Karpas-422 (cell line): Measurements from ENCODE around the gene IRF7. TPM values are rescaled to one million over a fixed set of nuclear protein-coding genes. Genes with fewer than 3 reads are reported as not detected.

Source experiments
- DNase-seq: peaks from one replicate; pipeline ENCODE4 v3.0.0-alpha.2; 2015
- H2AFZ ChIP-seq: fragments of 200-600 bp; sonication (generic); 2 replicates; pipeline ENCODE4 v1.6.1; 2014; ENCODE audit warnings: antibody characterized with exemption, low read length, mixed read lengths
- H3K27ac ChIP-seq: fragments of 200-600 bp; sonication (generic); 2 replicates; pipeline ENCODE4 v1.5.1; 2014; ENCODE audit warnings: mild to moderate bottlenecking, low read length, moderate library complexity
- H3K27me3 ChIP-seq: fragments of 200-600 bp; sonication (generic); 2 replicates; pipeline ENCODE4 v1.6.1; 2014; ENCODE audit warnings: low read length, mixed read lengths
- H3K36me3 ChIP-seq: fragments of 200-600 bp; sonication (generic); 2 replicates; pipeline ENCODE4 v1.6.1; 2014; ENCODE audit warnings: low read length, mixed read lengths; ENCODE audit not compliant: insufficient read depth
- H3K4me1 ChIP-seq: fragments of 200-600 bp; sonication (generic); 2 replicates; pipeline ENCODE4 v1.6.1; 2014; ENCODE audit warnings: mild to moderate bottlenecking, low read length, mixed read lengths
- H3K4me2 ChIP-seq: fragments of 200-600 bp; sonication (generic); 2 replicates; pipeline ENCODE4 v1.6.1; 2014; ENCODE audit warnings: low read length, low read depth, mild to moderate bottlenecking; ENCODE audit not compliant: poor library complexity, severe bottlenecking
- H3K4me3 ChIP-seq: fragments of 200-600 bp; sonication (generic); 2 replicates; pipeline ENCODE4 v1.5.1; 2014; ENCODE audit warnings: mild to moderate bottlenecking, antibody characterized with exemption, low read length, mixed read lengths
- H3K79me2 ChIP-seq: fragments of 200-600 bp; sonication (generic); 2 replicates; pipeline ENCODE4 v1.6.1; 2014; ENCODE audit warnings: mild to moderate bottlenecking, low read length, mixed read lengths
- H3K9ac ChIP-seq: fragments of 200-600 bp; sonication (generic); 2 replicates; pipeline ENCODE4 v1.6.0; 2014; ENCODE audit warnings: low read length
- H3K9me2 ChIP-seq: fragments of 200-600 bp; sonication (generic), shearing (Covaris generic); replicated peaks from 2 replicates; pipeline ENCODE4 v1.6.0; 2014; ENCODE audit warnings: mild to moderate bottlenecking, low read length, moderate library complexity; ENCODE audit not compliant: insufficient read depth
- H3K9me3 ChIP-seq: fragments of 300-700, 200-600 bp; sonication (generic); 2 replicates; pipeline ENCODE4 v1.6.1; 2014; ENCODE audit warnings: low read length, mixed read lengths
- H4K20me1 ChIP-seq: fragments of 200-600 bp; sonication (generic); 2 replicates; pipeline ENCODE4 v1.6.1; 2014; ENCODE audit warnings: mild to moderate bottlenecking, antibody characterized with exemption, low read length, low read depth; ENCODE audit not compliant: insufficient read depth
- total RNA-seq: library from RNA; depleted of rRNA; stranded (reverse); fragments of >200 nt; shearing (Covaris generic); gene quantifications from 2 replicates; pipeline ENCODE4 v1.2.3, GENCODE V29; 2014; ENCODE audit warnings: low replicate concordance

IRF7 gene
- total RNA-seq, 1 experiment from 2014 or later, result 34.6 TPM

GRCh38 chr11:614623-615503, 887 bp downstream of the IRF7 start:
- DNase-seq, result no peak
- Histone ChIP-seq H4K20me1 (peaks cover 27% of the 10 kb centered on the region; the same call in 1 of the 2 replicates), H3K79me2 (peaks cover 7% of the 10 kb centered on the region; the same call in 1 of the 2 replicates)

GRCh38 chr11:614021-614622, 1.6 kb downstream of the IRF7 start:
- H3K4me2 ChIP-seq, result peak overlapping the region; percentile 50
- no peak for DNase-seq

More at GRCh38 chr11:614623-615503, 887 bp downstream of the IRF7 start:
- H3K9me2 ChIP-seq, result no peaks in the 10 kb centered on the region
- peak overlapping the region; percentile 85; the same call in 1 of the 2 replicates for H3K27ac ChIP-seq
- H3K4me2 ChIP-seq, result peak overlapping the region; percentile 97
- H3K4me1 ChIP-seq, result peaks cover 27% of the 10 kb centered on the region
- H3K9ac ChIP-seq, result peak overlapping the region; percentile 79
- no peaks in the 10 kb centered on the region for H3K9me3 ChIP-seq
- no peak overlapping the region for H2AFZ ChIP-seq
- peak overlapping the region; percentile 92 for H3K4me3 ChIP-seq
- no peaks in the 10 kb centered on the region for H3K27me3 ChIP-seq
- H3K36me3 ChIP-seq, result no peaks in the 10 kb centered on the region; the same call in 1 of the 2 replicates

DNA sequence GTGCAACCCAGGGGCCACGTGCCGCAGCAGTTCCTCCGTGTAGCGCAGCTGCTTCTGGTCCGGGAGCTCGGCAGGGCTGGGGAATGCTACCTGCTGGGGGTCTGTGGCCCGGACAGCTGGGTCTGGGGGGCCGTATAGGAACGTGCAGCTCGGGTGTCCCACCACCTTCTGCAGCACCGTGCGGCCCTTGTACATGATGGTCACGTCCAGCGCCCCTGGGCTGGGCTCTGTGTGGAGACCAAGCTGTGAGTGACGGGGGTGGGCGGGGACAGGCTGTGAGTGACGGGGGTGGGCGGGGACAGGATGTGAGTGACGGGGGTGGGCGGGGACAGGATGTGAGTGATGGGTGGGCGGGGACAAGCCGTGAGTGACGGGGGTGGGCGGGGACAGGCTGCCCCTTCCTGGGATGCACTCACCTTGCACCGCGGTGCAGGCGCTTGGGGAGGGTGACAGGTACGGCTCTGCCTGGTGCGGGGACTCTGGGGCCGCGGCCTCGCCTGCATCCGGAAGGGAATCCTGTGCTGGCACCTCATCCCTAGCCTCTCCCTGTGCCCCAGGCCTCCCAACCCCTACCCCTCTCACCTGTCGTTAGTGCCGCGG, 2.3 kb downstream of the IRF7 start:
- H4K20me1 ChIP-seq, result peaks cover 27% of the 10 kb centered on the region; the same call in 1 of the 2 replicates
- no peaks in the 10 kb centered on the region for H3K9me2 ChIP-seq
- H3K9ac ChIP-seq, result peak overlapping the region; percentile 21; the same call in 1 of the 2 replicates
- peaks cover 7% of the 10 kb centered on the region; the same call in 1 of the 2 replicates for H3K79me2 ChIP-seq
- no peak overlapping the region for H2AFZ ChIP-seq
- H3K4me2 ChIP-seq, result peak overlapping the region; percentile 50
- H3K27me3 ChIP-seq, result no peaks in the 10 kb centered on the region
- H3K27ac ChIP-seq, result no peak overlapping the region
- H3K4me3 ChIP-seq, result no peak overlapping the region; the same call in 1 of the 2 replicates
- peak; percentile 86 for DNase-seq
- H3K36me3 ChIP-seq, result no peaks in the 10 kb centered on the region; the same call in 1 of the 2 replicates
- no peaks in the 10 kb centered on the region for H3K9me3 ChIP-seq
- H3K4me1 ChIP-seq, result peaks cover 27% of the 10 kb centered on the region

More at GRCh38 chr11:614021-614622, 1.6 kb downstream of the IRF7 start:
- no peaks in the 10 kb centered on the region; the same call in 1 of the 2 replicates for H3K36me3 ChIP-seq
- H3K27me3 ChIP-seq, result no peaks in the 10 kb centered on the region
- H3K4me1 ChIP-seq, result peaks cover 27% of the 10 kb centered on the region
- no peaks in the 10 kb centered on the region for H3K9me3 ChIP-seq
- H3K9me2 ChIP-seq, result no peaks in the 10 kb centered on the region
- H3K9ac ChIP-seq, result peak overlapping the region; percentile 21; the same call in 1 of the 2 replicates
- no peak overlapping the region for H2AFZ ChIP-seq
- peak overlapping the region; percentile 92; the same call in 1 of the 2 replicates for H3K4me3 ChIP-seq
- peaks cover 7% of the 10 kb centered on the region; the same call in 1 of the 2 replicates for H3K79me2 ChIP-seq
- peaks cover 27% of the 10 kb centered on the region; the same call in 1 of the 2 replicates for H4K20me1 ChIP-seq
- no peak overlapping the region for H3K27ac ChIP-seq

- H3K9ac ChIP-seq, result no peak overlapping the region
- no peak overlapping the region for H3K27ac ChIP-seq
- no peaks in the 10 kb centered on the region; the same call in 1 of the 2 replicates for H3K36me3 ChIP-seq
These were observed 2.8 kb downstream of the IRF7 start for GRCh38 chr11:612961-613300.

GRCh38 chr11:612201-612960, 3.4 kb downstream of the IRF7 start:
- Histone ChIP-seq H3K4me2 (no peak overlapping the region), H3K79me2 (peaks cover 7% of the 10 kb centered on the region; the same call in 1 of the 2 replicates), H2AFZ (no peak overlapping the region), H3K9me2 (no peaks in the 10 kb centered on the region), H3K4me3 (no peak overlapping the region), H4K20me1 (peaks cover 27% of the 10 kb centered on the region; the same call in 1 of the 2 replicates), H3K9me3 (no peaks in the 10 kb centered on the region), H3K27me3 (no peaks in the 10 kb centered on the region), H3K27ac (no peak overlapping the region), H3K9ac (no peak overlapping the region), H3K4me1 (peaks cover 27% of the 10 kb centered on the region), H3K36me3 (no peaks in the 10 kb centered on the region; the same call in 1 of the 2 replicates)
- DNase-seq, result peak; percentile 74

More at GRCh38 chr11:612961-613300, 2.8 kb downstream of the IRF7 start:
- DNase-seq, result no peak
- no peak overlapping the region for H3K4me3 ChIP-seq
- no peak overlapping the region for H2AFZ ChIP-seq
- H4K20me1 ChIP-seq, result peaks cover 27% of the 10 kb centered on the region; the same call in 1 of the 2 replicates
- H3K79me2 ChIP-seq, result peaks cover 7% of the 10 kb centered on the region; the same call in 1 of the 2 replicates
- H3K9me3 ChIP-seq, result no peaks in the 10 kb centered on the region
- H3K27me3 ChIP-seq, result no peaks in the 10 kb centered on the region
- H3K4me2 ChIP-seq, result no peak overlapping the region
- H3K9me2 ChIP-seq, result no peaks in the 10 kb centered on the region
- H3K4me1 ChIP-seq, result peaks cover 27% of the 10 kb centered on the region

- Histone ChIP-seq H4K20me1 (peaks cover 27% of the 10 kb centered on the region; the same call in 1 of the 2 replicates), H3K4me3 (no peak overlapping the region), H3K9me3 (no peaks in the 10 kb centered on the region), H3K27ac (no peak overlapping the region), H2AFZ (no peak overlapping the region), H3K36me3 (no peaks in the 10 kb centered on the region; the same call in 1 of the 2 replicates), H3K9ac (no peak overlapping the region), H3K9me2 (no peaks in the 10 kb centered on the region), H3K4me2 (no peak overlapping the region), H3K79me2 (no peaks in the 10 kb centered on the region), H3K4me1 (peaks cover 23% of the 10 kb centered on the region), H3K27me3 (no peaks in the 10 kb centered on the region)
- no peak for DNase-seq
These were observed 4.5 kb downstream of the IRF7 start for GRCh38 chr11:611001-611996.
